Fibroblast of lung (primary cell): ENCODE results near the gene SDK1.

Source experiments
- EZH2 ChIP-seq: IDR thresholded peaks from 2 replicates; pipeline ENCODE4 v1.5.1; 2012; ENCODE audit warnings: low read length, control low read depth, mild to moderate bottlenecking; ENCODE audit errors: missing control alignments
- TF ChIP-seq, protein P1 (sequence below), 2 donors: IDR thresholded peaks in 1 of 2; conservative IDR thresholded peaks in 1 of 2; 1 replicate in 1 of 2; 2 replicates in 1 of 2; pipeline ENCODE4 v1.5.1; 2011 to 2012; ENCODE audit warnings: low read length in 2 of 2, control low read depth in 1 of 2, inconsistent platforms in 1 of 2, low read depth in 1 of 2, mild to moderate bottlenecking in 1 of 2

DNA sequence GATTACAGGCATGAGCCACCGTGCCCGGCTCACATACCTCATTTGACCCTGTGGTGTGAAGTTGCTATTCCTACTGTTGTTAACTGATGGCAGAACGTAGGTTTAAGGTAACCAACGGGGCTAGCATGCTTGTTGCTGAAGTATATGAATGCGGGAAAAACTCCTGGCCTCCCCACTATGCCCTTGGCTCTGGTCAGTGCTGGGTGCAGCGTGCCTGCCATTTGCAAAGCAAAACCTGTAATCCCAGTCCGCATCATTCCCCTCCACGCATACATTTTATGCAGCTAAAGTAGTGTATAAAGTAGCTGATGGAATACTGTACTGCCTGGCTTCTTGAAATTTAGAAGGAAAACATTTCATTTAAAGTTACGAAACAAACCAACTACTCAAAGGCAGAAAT lies 273.3 kb downstream of the SDK1 start:
- TF ChIP-seq, protein P1, sequence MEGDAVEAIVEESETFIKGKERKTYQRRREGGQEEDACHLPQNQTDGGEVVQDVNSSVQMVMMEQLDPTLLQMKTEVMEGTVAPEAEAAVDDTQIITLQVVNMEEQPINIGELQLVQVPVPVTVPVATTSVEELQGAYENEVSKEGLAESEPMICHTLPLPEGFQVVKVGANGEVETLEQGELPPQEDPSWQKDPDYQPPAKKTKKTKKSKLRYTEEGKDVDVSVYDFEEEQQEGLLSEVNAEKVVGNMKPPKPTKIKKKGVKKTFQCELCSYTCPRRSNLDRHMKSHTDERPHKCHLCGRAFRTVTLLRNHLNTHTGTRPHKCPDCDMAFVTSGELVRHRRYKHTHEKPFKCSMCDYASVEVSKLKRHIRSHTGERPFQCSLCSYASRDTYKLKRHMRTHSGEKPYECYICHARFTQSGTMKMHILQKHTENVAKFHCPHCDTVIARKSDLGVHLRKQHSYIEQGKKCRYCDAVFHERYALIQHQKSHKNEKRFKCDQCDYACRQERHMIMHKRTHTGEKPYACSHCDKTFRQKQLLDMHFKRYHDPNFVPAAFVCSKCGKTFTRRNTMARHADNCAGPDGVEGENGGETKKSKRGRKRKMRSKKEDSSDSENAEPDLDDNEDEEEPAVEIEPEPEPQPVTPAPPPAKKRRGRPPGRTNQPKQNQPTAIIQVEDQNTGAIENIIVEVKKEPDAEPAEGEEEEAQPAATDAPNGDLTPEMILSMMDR (conservative IDR thresholded peaks at IDR 0.05 in 1 of 2, IDR thresholded peaks at IDR 0.05 in 1 of 2; ENCODE audit: low read depth in 1 of 2, low read length in 2 of 2): no peak
- no peak for TF ChIP-seq EZH2
